Measurements from ENCODE around the gene HDAC9.

DNA sequence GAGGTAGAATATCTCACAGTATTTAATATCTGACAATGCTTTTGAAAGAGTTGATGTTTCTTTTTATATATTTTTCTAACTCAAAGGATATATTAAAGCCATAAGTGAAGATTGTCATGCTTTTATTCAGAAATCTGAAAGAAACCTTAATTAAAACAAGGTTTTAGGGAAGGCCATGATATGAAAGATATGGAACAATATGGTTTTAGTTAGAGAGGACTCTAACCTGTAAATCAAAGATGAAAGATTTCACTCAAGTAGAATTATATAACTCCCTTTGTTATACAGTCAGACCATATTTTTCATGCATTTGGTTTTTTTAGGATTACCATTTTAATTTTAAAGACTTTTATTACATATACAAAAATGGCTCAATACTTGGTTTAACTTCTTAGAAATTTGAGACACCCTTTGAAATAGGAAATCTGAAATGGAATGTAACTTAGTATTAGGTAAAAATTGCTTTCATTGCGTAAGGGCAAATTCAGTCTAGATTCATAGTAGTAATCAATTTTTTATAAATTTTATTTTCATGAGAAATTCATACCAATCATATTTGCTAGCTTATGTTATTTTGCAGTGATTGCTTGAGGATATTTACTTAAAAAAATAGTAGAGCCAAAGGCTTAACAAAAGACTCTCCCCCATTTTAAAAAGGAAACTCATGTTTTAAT, 502.1 kb downstream of the HDAC9 start:
- TF ChIP-seq, protein P1, sequence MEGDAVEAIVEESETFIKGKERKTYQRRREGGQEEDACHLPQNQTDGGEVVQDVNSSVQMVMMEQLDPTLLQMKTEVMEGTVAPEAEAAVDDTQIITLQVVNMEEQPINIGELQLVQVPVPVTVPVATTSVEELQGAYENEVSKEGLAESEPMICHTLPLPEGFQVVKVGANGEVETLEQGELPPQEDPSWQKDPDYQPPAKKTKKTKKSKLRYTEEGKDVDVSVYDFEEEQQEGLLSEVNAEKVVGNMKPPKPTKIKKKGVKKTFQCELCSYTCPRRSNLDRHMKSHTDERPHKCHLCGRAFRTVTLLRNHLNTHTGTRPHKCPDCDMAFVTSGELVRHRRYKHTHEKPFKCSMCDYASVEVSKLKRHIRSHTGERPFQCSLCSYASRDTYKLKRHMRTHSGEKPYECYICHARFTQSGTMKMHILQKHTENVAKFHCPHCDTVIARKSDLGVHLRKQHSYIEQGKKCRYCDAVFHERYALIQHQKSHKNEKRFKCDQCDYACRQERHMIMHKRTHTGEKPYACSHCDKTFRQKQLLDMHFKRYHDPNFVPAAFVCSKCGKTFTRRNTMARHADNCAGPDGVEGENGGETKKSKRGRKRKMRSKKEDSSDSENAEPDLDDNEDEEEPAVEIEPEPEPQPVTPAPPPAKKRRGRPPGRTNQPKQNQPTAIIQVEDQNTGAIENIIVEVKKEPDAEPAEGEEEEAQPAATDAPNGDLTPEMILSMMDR (IDR thresholded peaks at IDR 0.05) = no peak
- no peak for TF ChIP-seq POLR2A (IDR thresholded peaks at IDR 0.05)
